Astrocyte (in vitro differentiated cells and primary cell): ENCODE results near the gene SLC38A9. TPM values are rescaled to one million over a fixed set of nuclear protein-coding genes. Genes with fewer than 3 reads are reported as not detected.

Experiments
- DNase-seq: peaks from one replicate; pipeline ENCODE4 v3.0.0-alpha.2; 2010; ENCODE audit warnings: low read depth
- FAIRE-seq: peaks from 2 replicates; lab custom pipeline; 2011; peaks lifted over from hg19 to GRCh38; lab: Jason Lieb, UNC
- H2AFZ ChIP-seq: 2 replicates; pipeline ENCODE4 v1.6.0; 2012; ENCODE audit warnings: low read depth, low read length, inconsistent platforms
- H3K27ac ChIP-seq: 2 replicates; pipeline ENCODE4 v1.5.1; 2011; ENCODE audit warnings: low read depth, low read length, inconsistent platforms
- H3K27me3 ChIP-seq: 2 replicates; pipeline ENCODE4 v1.6.0; 2011; ENCODE audit warnings: low read length, inconsistent platforms; ENCODE audit not compliant: insufficient read depth
- H3K36me3 ChIP-seq: 2 replicates; pipeline ENCODE4 v1.5.1; 2011; ENCODE audit warnings: low read length, inconsistent platforms; ENCODE audit not compliant: insufficient read depth
- H3K4me1 ChIP-seq: 2 replicates; pipeline ENCODE4 v1.5.1; 2011; ENCODE audit warnings: low read length, inconsistent platforms; ENCODE audit not compliant: insufficient read depth
- H3K4me2 ChIP-seq: 2 replicates; pipeline ENCODE4 v1.6.0; 2012; ENCODE audit warnings: low read length, inconsistent platforms
- H3K4me3 ChIP-seq: 2 replicates; pipeline ENCODE4 v1.5.1; 2011; ENCODE audit warnings: low read depth, mild to moderate bottlenecking, low read length, inconsistent platforms; ENCODE audit not compliant: insufficient read depth
- H3K79me2 ChIP-seq: 2 replicates; pipeline ENCODE4 v1.6.0; 2012; ENCODE audit warnings: mild to moderate bottlenecking, low read length, inconsistent platforms; ENCODE audit not compliant: insufficient read depth
- H3K9ac ChIP-seq: 2 replicates; pipeline ENCODE4 v1.6.0; 2012; ENCODE audit warnings: mild to moderate bottlenecking, low read length, inconsistent platforms
- H3K9me3 ChIP-seq: 2 replicates; pipeline ENCODE4 v1.5.1; 2012; ENCODE audit warnings: low read depth, mild to moderate bottlenecking, low read length, inconsistent platforms; ENCODE audit not compliant: insufficient read depth
- H4K20me1 ChIP-seq: 2 replicates; pipeline ENCODE4 v1.6.0; 2012; ENCODE audit warnings: low read length, inconsistent platforms; ENCODE audit not compliant: insufficient read depth
- H3K27ac Mint-ChIP-seq: one replicate; pipeline ENCODE4 v1.8.0; 2021; ENCODE audit warnings: mild to moderate bottlenecking, mixed read lengths; ENCODE audit not compliant: unreplicated experiment
- H3K27me3 Mint-ChIP-seq: one replicate; pipeline ENCODE4 v1.8.0; 2021; ENCODE audit warnings: low read depth, mixed read lengths; ENCODE audit not compliant: unreplicated experiment
- H3K36me3 Mint-ChIP-seq: one replicate; pipeline ENCODE4 v1.8.0; 2021; ENCODE audit warnings: low read depth, mixed read lengths; ENCODE audit not compliant: unreplicated experiment
- H3K4me1 Mint-ChIP-seq: one replicate; pipeline ENCODE4 v1.8.0; 2021; ENCODE audit warnings: low read depth, mixed read lengths; ENCODE audit not compliant: unreplicated experiment
- H3K4me3 Mint-ChIP-seq: one replicate; pipeline ENCODE4 v1.8.0; 2021; ENCODE audit warnings: mild to moderate bottlenecking, moderate library complexity, mixed read lengths; ENCODE audit not compliant: unreplicated experiment
- H3K9me3 Mint-ChIP-seq: one replicate; pipeline ENCODE4 v1.8.0; 2021; ENCODE audit warnings: mild to moderate bottlenecking, mixed read lengths; ENCODE audit not compliant: unreplicated experiment
- EZH2 ChIP-seq: IDR thresholded peaks from 2 replicates; pipeline ENCODE4 v1.6.1; 2012; ENCODE audit warnings: mild to moderate bottlenecking, low read length, inconsistent platforms; ENCODE audit not compliant: insufficient read depth
- total RNA-seq: library from RNA; stranded (reverse); gene quantifications from 2 replicates; pipeline ENCODE4 v1.2.1, GENCODE V29; 2021
- TF ChIP-seq, protein P1 (sequence below): IDR thresholded peaks from 2 replicates; pipeline ENCODE4 v1.5.1; 2011; ENCODE audit warnings: low read depth, mild to moderate bottlenecking, inconsistent platforms, low read length, moderate library complexity; ENCODE audit not compliant: insufficient read depth

SLC38A9 gene
- total RNA-seq, 1 donor from 2014 or later, result 30.0 TPM

DNA sequence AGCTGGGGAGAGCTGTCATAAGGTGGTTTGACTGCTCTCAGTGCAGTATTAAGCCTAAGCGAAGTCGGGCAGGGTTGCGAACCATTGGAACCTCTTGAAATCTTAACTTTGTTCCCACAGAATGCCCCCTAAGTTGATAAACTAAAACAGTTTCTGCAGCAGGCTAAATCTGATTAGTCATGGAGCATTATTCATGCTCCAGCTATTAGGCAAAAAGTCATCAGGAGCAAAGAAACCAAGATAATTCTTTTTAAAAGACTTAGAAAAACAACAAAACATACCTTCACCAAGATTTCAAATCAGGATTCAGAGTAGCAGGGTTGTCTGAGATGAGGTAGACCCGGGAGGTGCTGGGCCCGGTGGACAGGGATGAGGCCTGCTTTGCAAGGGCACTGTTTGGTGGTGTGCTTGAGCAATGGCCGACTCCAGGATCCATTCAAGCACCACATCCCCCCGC lies 107.5 kb downstream of the SLC38A9 start:
- Histone ChIP-seq H3K9ac (peak overlapping the region; percentile 43), H3K9me3 (no peaks in the 10 kb centered on the region), H3K27ac (peak overlapping the region; percentile 76), H2AFZ (peak overlapping the region; percentile 33), H3K4me1 (peaks cover 33% of the 10 kb centered on the region), H3K36me3 (no peaks in the 10 kb centered on the region), H3K27me3 (no peaks in the 10 kb centered on the region), H3K4me2 (peak overlapping the region; percentile 71), H3K4me3 (no peak overlapping the region), H4K20me1 (no peaks in the 10 kb centered on the region), H3K79me2 (no peaks in the 10 kb centered on the region)
- TF ChIP-seq EZH2, result no peak
- TF ChIP-seq, protein P1, sequence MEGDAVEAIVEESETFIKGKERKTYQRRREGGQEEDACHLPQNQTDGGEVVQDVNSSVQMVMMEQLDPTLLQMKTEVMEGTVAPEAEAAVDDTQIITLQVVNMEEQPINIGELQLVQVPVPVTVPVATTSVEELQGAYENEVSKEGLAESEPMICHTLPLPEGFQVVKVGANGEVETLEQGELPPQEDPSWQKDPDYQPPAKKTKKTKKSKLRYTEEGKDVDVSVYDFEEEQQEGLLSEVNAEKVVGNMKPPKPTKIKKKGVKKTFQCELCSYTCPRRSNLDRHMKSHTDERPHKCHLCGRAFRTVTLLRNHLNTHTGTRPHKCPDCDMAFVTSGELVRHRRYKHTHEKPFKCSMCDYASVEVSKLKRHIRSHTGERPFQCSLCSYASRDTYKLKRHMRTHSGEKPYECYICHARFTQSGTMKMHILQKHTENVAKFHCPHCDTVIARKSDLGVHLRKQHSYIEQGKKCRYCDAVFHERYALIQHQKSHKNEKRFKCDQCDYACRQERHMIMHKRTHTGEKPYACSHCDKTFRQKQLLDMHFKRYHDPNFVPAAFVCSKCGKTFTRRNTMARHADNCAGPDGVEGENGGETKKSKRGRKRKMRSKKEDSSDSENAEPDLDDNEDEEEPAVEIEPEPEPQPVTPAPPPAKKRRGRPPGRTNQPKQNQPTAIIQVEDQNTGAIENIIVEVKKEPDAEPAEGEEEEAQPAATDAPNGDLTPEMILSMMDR, result no peak
- Mint-ChIP-seq H3K4me1 (peaks cover 43% of the 10 kb centered on the region), H3K4me3 (no peak overlapping the region), H3K27ac (peak overlapping the region; percentile 82), H3K27me3 (no peaks in the 10 kb centered on the region), H3K9me3 (no peaks in the 10 kb centered on the region), H3K36me3 (no peaks in the 10 kb centered on the region)
- DNase-seq (peak; percentile 82), FAIRE-seq (peak; percentile 73)

DNA sequence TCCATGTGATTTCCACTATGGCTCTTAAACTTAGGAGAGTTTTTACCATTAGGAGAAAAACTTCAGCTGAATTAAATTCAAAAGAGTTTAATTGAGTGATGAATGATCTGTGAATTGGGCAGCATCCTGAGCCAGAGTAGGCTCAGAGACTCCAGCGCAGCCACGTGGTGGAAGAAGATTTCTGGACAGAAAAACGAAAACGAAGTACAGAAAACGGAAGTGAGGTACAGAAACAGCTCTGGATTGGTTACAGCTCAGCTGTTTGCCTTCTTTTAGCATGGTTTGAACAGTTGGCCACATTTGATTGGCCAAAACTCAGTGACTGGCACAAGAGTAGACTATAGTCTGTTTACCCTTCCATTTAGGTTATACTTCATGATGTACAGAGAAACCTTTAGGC lies 108.2 kb downstream of the SLC38A9 start:
- Histone ChIP-seq H3K9me3 (no peaks in the 10 kb centered on the region), H2AFZ (peak overlapping the region; percentile 14), H3K36me3 (no peaks in the 10 kb centered on the region), H3K27me3 (no peaks in the 10 kb centered on the region), H3K4me3 (no peak overlapping the region), H4K20me1 (no peaks in the 10 kb centered on the region), H3K4me1 (peaks cover 33% of the 10 kb centered on the region), H3K79me2 (no peaks in the 10 kb centered on the region), H3K4me2 (peak overlapping the region; percentile 71), H3K27ac (peak overlapping the region; percentile 76), H3K9ac (peak overlapping the region; percentile 43)
- Mint-ChIP-seq H3K27ac (peak overlapping the region; percentile 82), H3K9me3 (no peaks in the 10 kb centered on the region), H3K27me3 (no peaks in the 10 kb centered on the region), H3K4me3 (no peak overlapping the region), H3K36me3 (no peaks in the 10 kb centered on the region), H3K4me1 (peaks cover 46% of the 10 kb centered on the region)
- FAIRE-seq (peak; percentile 52), DNase-seq (peak; percentile 66)
- no peak for TF ChIP-seq EZH2
- TF ChIP-seq, protein P1, result no peak

DNA sequence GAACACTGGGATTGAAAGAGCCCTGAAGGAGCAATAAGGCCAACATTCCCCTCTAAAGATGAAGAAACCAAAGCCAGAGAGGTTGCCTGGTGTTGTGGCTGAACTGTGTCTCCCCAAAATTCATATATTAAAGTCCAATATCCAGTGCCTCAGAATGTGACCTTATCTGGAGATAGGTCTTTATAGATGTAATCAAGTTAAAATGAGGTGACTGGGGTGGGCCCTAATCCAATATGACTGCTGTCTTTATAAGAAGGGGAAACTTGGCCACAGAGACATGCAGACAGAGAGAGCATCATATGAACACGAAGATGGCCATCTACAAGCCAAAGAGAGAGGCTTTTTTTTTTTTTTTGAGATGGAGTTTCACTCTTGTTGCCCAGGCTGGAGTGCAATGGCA lies 110.5 kb downstream of the SLC38A9 start:
- H2AFZ ChIP-seq, result peak overlapping the region; percentile 68
- H3K36me3 Mint-ChIP-seq, result no peaks in the 10 kb centered on the region
- H4K20me1 ChIP-seq, result no peaks in the 10 kb centered on the region
- H3K79me2 ChIP-seq, result no peaks in the 10 kb centered on the region
- H3K27me3 Mint-ChIP-seq, result no peaks in the 10 kb centered on the region
- H3K27me3 ChIP-seq, result no peaks in the 10 kb centered on the region
- peak overlapping the region; percentile 98 for H3K27ac Mint-ChIP-seq
- peaks cover 58% of the 10 kb centered on the region for H3K4me1 Mint-ChIP-seq
- FAIRE-seq (no peak), DNase-seq (no peak)
- peak overlapping the region; percentile 65 for H3K4me2 ChIP-seq
- H3K9ac ChIP-seq, result peak overlapping the region; percentile 52
- peak overlapping the region; percentile 73 for H3K27ac ChIP-seq
- no peak overlapping the region for H3K4me3 ChIP-seq
- peaks cover 43% of the 10 kb centered on the region for H3K4me1 ChIP-seq
- H3K9me3 Mint-ChIP-seq, result no peaks in the 10 kb centered on the region
- no peaks in the 10 kb centered on the region for H3K9me3 ChIP-seq
- H3K4me3 Mint-ChIP-seq, result no peak overlapping the region
- no peaks in the 10 kb centered on the region for H3K36me3 ChIP-seq
- no peak for TF ChIP-seq EZH2
- TF ChIP-seq, protein P1, result no peak
